H1 (cell line): ENCODE measurements around the gene DBNDD1.

Experiments
- CREB1 ChIP-seq: IDR thresholded peaks from 2 replicates; pipeline ENCODE4 v1.6.1; 2012; ENCODE audit warnings: inconsistent platforms
- CTCF ChIP-seq, 3 experiments: IDR thresholded peaks; 1 replicate in 2 of 3; 2 replicates in 1 of 3; pipeline versions ENCODE4 v1.5.1 to v1.6.1; 2011; ENCODE audit warnings: low read length in 3 of 3, mild to moderate bottlenecking in 3 of 3, inconsistent platforms in 2 of 3, low read depth in 1 of 3, moderate library complexity in 1 of 3; ENCODE audit not compliant: insufficient read depth in 1 of 3; ENCODE audit errors: control extremely low read depth in 1 of 3
- TEAD4 ChIP-seq: IDR thresholded peaks from 2 replicates; pipeline ENCODE4 v1.6.1; 2012; ENCODE audit warnings: low read depth, low read length, inconsistent platforms, mixed read lengths
- USF2 ChIP-seq: IDR thresholded peaks from 2 replicates; pipeline ENCODE4 v1.6.1; 2011; ENCODE audit warnings: low read length, improper control_type of control experiment

GRCh38 chr16:90000733-90001427 lies 18.4 kb downstream of the DBNDD1 start:
- TF ChIP-seq CTCF (IDR thresholded peaks at IDR 0.05; ENCODE audit: control extremely low read depth in 1 of 3, insufficient read depth in 1 of 3, low read depth in 1 of 3, low read length in 3 of 3): no peak
- TF ChIP-seq CREB1: no peak
- TF ChIP-seq USF2: no peak
- no peak for TF ChIP-seq TEAD4
